B cell (primary cell): ENCODE measurements around the gene SHE. TPM values are rescaled to one million over a fixed set of nuclear protein-coding genes. Genes with fewer than 3 reads are reported as not detected.

ENCODE experiments used
- ATAC-seq: fragments of 200-7000 bp; cut with Tn5 transposase; one replicate; pipeline ENCODE4 v1.10.0; 2021; ENCODE audit warnings: low read depth, mild to moderate bottlenecking, moderate number of reproducible peaks, moderate library complexity
- CTCF ChIA-PET: fragments of 350-600 bp; sonication (Branson Sonifier 250); formaldehyde crosslinking; loops from one replicate; lab custom pipeline; 2021; ENCODE audit warnings: antibody characterized with exemption, inconsistent platforms; lab: Charles Lee
- POLR2A ChIA-PET: fragments of 350-600 bp; sonication (Branson Sonifier 250); formaldehyde crosslinking; loops from one replicate; lab custom pipeline; 2021; ENCODE audit warnings: antibody characterized with exemption; lab: Charles Lee
- DNase-seq: peaks from one replicate; pipeline ENCODE4 v3.0.0; 2013
- H2AFZ ChIP-seq: 2 replicates; pipeline ENCODE4 v1.6.1; 2012; ENCODE audit warnings: mild to moderate bottlenecking, low read depth, low read length; ENCODE audit not compliant: insufficient read depth, poor library complexity, severe bottlenecking
- H3K27ac ChIP-seq, 2 donors: 1 replicate in 1 of 2; 2 replicates in 1 of 2; pipeline ENCODE4 v1.5.1; 2012 to 2013; ENCODE audit warnings: low read length in 2 of 2, mild to moderate bottlenecking in 2 of 2, moderate library complexity in 1 of 2
- H3K27me3 ChIP-seq, 4 experiments: fragments of 200-600 bp in 1 of 4; sonication (generic) in 1 of 4; replicated peaks in 1 of 4; 1 replicate in 2 of 4; 2 replicates in 2 of 4; pipeline versions ENCODE4 v1.6.1 to v1.7.0; 2013 to 2016; ENCODE audit warnings: low read length in 3 of 4, mild to moderate bottlenecking in 2 of 4, mixed read lengths in 1 of 4, moderate library complexity in 1 of 4; ENCODE audit not compliant: insufficient read depth in 4 of 4, control insufficient read depth in 3 of 4; ENCODE audit errors: control extremely low read depth in 1 of 4
- H3K36me3 ChIP-seq, 2 experiments: replicated peaks in 1 of 2; 1 replicate in 1 of 2; 2 replicates in 1 of 2; pipeline versions ENCODE4 v1.6.1 to v1.7.1; 2013; ENCODE audit warnings: low read length in 1 of 2; ENCODE audit not compliant: insufficient read depth in 2 of 2, control insufficient read depth in 1 of 2; ENCODE audit errors: control extremely low read depth in 1 of 2, extremely low read depth in 1 of 2
- H3K4me1 ChIP-seq, 2 donors: fragments of 200-600 bp in 1 of 2; sonication (generic) in 1 of 2; 1 replicate in 1 of 2; 2 replicates in 1 of 2; pipeline versions ENCODE4 v1.5.1 to v1.6.1; 2013 to 2017; ENCODE audit warnings: low read length in 2 of 2; ENCODE audit not compliant: control insufficient read depth in 2 of 2, insufficient read depth in 2 of 2
- H3K4me2 ChIP-seq: replicated peaks from 2 replicates; pipeline ENCODE3; 2012; ENCODE audit warnings: mild to moderate bottlenecking, low read depth, low read length; ENCODE audit not compliant: poor library complexity, severe bottlenecking
- H3K4me3 ChIP-seq, 5 experiments: fragments of 200-600 bp in 1 of 5; sonication (generic) in 1 of 5; 1 replicate in 3 of 5; 2 replicates in 2 of 5; pipeline versions ENCODE4 v1.5.1 to v1.7.0; 2011 to 2016; ENCODE audit warnings: low read length in 4 of 5, mild to moderate bottlenecking in 4 of 5, low read depth in 2 of 5, control low read depth in 1 of 5, moderate library complexity in 1 of 5; ENCODE audit not compliant: insufficient read depth in 1 of 5; ENCODE audit errors: control extremely low read depth in 1 of 5, extremely low read depth in 1 of 5
- H3K79me2 ChIP-seq: fragments of 200-600 bp; sonication (generic); one replicate; pipeline ENCODE4 v1.6.0; 2016; ENCODE audit warnings: low read length; ENCODE audit not compliant: control insufficient read depth, insufficient read depth
- H3K9ac ChIP-seq: fragments of 200-600 bp; sonication (generic); 2 replicates; pipeline ENCODE4 v1.6.1; 2017; ENCODE audit warnings: mild to moderate bottlenecking, low read length, moderate library complexity
- H3K9me3 ChIP-seq, 3 donors: one replicate each; pipeline versions ENCODE4 v1.6.1 to v1.7.1; 2013; ENCODE audit warnings: low read length in 2 of 3; ENCODE audit not compliant: control insufficient read depth in 2 of 3, insufficient read depth in 1 of 3; ENCODE audit errors: control extremely low read depth in 1 of 3
- H4K20me1 ChIP-seq: 2 replicates; pipeline ENCODE4 v1.6.0; 2012; ENCODE audit warnings: mild to moderate bottlenecking, low read length; ENCODE audit not compliant: insufficient read depth, control insufficient read depth, poor library complexity, severe bottlenecking
- H3K27ac Mint-ChIP-seq: one replicate; pipeline ENCODE4 v1.8.0; 2021; ENCODE audit warnings: mixed read lengths
- H3K27me3 Mint-ChIP-seq: one replicate; pipeline ENCODE4 v1.8.0; 2021; ENCODE audit warnings: mixed read lengths
- H3K4me1 Mint-ChIP-seq: one replicate; pipeline ENCODE4 v1.8.0; 2021; ENCODE audit warnings: mixed read lengths
- H3K4me3 Mint-ChIP-seq: one replicate; pipeline ENCODE4 v1.8.0; 2021; ENCODE audit warnings: mixed read lengths
- H3K9me3 Mint-ChIP-seq: one replicate; pipeline ENCODE4 v1.8.0; 2022; ENCODE audit warnings: mixed read lengths; ENCODE audit not compliant: insufficient read depth
- EZH2 ChIP-seq: IDR thresholded peaks from 2 replicates; pipeline ENCODE4 v1.6.1; 2012; ENCODE audit warnings: borderline replicate concordance, low read depth, mild to moderate bottlenecking, moderate library complexity, low read length; ENCODE audit not compliant: insufficient read depth, poor library complexity, severe bottlenecking
- WGBS: methylation state at CpG from one replicate; pipeline ENCODE4 v1.1.5; 2013; ENCODE audit warnings: missing lambda C conversion rate; ENCODE audit not compliant: insufficient coverage; 5-methylcytosine and 5-hydroxymethylcytosine counted together
- intact Hi-C: fragments of 100-400 bp; cut with micrococcal nuclease; formaldehyde crosslinking; loops from one replicate; pipeline ENCODE4 v1.10.0; 2022
- polyA plus RNA-seq: library from polyadenylated mRNA; depleted of rRNA; stranded (reverse); fragments of >200 nt; gene quantifications from 2 replicates; pipeline ENCODE4 v1.2.3, GENCODE V29; 2012
- total RNA-seq, 2 donors: library from RNA; stranded (reverse); fragments of 120-200 nt in 1 of 2; gene quantifications; 1 replicate in 1 of 2; 2 replicates in 1 of 2; pipeline versions ENCODE4 v1.2.3 to v1.2.4, GENCODE V29; 2013 to 2022
- TF ChIP-seq, protein P1 (sequence below): fragments of 200-600 bp; IDR thresholded peaks from one replicate; pipeline ENCODE4 v1.8.0; 2022; ENCODE audit warnings: antibody characterized with exemption, mild to moderate bottlenecking

SHE gene
- total and polyA plus RNA-seq, 2 donors (not counting 1 experiment from before 2014, with no cell fraction given) = 0.01 TPM; not detected in 1

DNA sequence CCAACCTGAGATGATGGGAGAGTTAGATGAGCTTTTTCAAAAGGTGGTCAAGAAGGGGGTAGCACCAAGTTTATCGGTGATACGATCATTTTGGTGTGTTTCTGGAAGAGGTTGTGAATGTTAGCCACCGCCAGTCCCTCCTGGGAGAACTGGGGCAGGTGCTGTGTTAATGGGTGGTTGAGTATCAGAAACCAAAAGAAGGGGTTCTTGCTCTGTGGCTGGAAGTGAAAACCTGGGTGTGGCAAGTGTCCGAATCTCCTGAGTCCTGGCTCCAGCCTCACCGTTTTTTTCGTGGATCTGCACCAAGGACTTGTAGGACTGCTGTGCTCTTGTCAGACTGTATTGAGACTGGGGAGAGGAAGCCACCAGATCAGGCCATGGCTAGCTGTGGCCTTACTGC lies 48.4 kb upstream of the SHE start:
- Histone ChIP-seq H3K27ac (no peak overlapping the region), H3K9ac (no peak overlapping the region), H3K4me1 (no peaks in the 10 kb centered on the region), H3K4me2 (no peak overlapping the region), H2AFZ (no peak overlapping the region), H3K79me2 (no peaks in the 10 kb centered on the region), H3K9me3 (peaks cover 0 to 3% (median 0%) of the 10 kb centered on the region in 3 donors), H3K36me3 (peaks cover 20 to 70% of the 10 kb centered on the region in 2 experiments), H3K27me3 (no peaks in the 10 kb centered on the region), H3K4me3 (no peak overlapping the region), H4K20me1 (peaks cover 44% of the 10 kb centered on the region)
- intact Hi-C loops = no loop called here
- peaks cover 9% of the 10 kb centered on the region for H3K4me1 Mint-ChIP-seq
- 78% methylated on average over 6 of the region's 6 CpGs for WGBS
- H3K9me3 Mint-ChIP-seq = no peaks in the 10 kb centered on the region
- no peak overlapping the region for H3K27ac Mint-ChIP-seq
- no peak overlapping the region for H3K4me3 Mint-ChIP-seq
- ChIA-PET CTCF (interaction anchor here (6.6 kb wide), 1 partner anchor 69 kb away, joined by 188 read pairs; no protein-coding TSS in a partner anchor), POLR2A (no interaction called here)
- H3K27me3 Mint-ChIP-seq = no peaks in the 10 kb centered on the region
- no peak for ATAC-seq
- TF ChIP-seq EZH2 = no peak
- TF ChIP-seq, protein P1, sequence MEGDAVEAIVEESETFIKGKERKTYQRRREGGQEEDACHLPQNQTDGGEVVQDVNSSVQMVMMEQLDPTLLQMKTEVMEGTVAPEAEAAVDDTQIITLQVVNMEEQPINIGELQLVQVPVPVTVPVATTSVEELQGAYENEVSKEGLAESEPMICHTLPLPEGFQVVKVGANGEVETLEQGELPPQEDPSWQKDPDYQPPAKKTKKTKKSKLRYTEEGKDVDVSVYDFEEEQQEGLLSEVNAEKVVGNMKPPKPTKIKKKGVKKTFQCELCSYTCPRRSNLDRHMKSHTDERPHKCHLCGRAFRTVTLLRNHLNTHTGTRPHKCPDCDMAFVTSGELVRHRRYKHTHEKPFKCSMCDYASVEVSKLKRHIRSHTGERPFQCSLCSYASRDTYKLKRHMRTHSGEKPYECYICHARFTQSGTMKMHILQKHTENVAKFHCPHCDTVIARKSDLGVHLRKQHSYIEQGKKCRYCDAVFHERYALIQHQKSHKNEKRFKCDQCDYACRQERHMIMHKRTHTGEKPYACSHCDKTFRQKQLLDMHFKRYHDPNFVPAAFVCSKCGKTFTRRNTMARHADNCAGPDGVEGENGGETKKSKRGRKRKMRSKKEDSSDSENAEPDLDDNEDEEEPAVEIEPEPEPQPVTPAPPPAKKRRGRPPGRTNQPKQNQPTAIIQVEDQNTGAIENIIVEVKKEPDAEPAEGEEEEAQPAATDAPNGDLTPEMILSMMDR = no peak
- DNase-seq = no peak

DNA sequence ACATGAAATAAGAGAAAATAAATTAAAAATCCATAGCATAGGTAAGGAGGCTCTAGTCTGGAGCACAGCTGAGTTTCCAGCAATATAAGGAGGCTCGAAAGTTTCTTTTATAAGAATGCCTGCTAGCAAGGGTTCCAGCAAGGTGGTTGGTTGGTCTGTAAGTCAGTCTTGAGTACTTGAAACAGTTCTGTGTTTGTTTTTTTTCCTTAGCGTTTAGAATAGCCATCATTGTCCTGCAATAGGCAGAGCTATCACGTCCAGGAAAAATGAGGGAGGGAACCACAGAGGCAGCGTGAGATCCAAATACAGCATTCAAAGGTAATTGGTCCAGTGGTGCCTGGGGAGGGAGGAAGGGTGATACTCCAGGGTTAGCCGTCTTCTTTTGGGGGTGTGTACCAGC lies 47.9 kb upstream of the SHE start:
- Histone ChIP-seq H3K9ac (no peak overlapping the region), H3K27ac (no peak overlapping the region), H3K79me2 (no peaks in the 10 kb centered on the region), H3K36me3 (peaks cover 20 to 64% of the 10 kb centered on the region in 2 experiments), H3K27me3 (no peaks in the 10 kb centered on the region), H4K20me1 (peaks cover 39% of the 10 kb centered on the region), H3K9me3 (peaks cover 0 to 3% (median 0%) of the 10 kb centered on the region in 3 donors), H3K4me3 (no peak overlapping the region), H3K4me2 (no peak overlapping the region), H3K4me1 (no peaks in the 10 kb centered on the region), H2AFZ (no peak overlapping the region)
- DNase-seq (no peak), ATAC-seq (no peak)
- ChIA-PET CTCF (interaction anchor here (6.6 kb wide), 1 partner anchor 68 kb away, joined by 188 read pairs; no protein-coding TSS in a partner anchor), POLR2A (no interaction called here)
- Mint-ChIP-seq H3K27ac (no peak overlapping the region), H3K27me3 (peaks cover 4% of the 10 kb centered on the region), H3K4me1 (peaks cover 7% of the 10 kb centered on the region), H3K4me3 (no peak overlapping the region), H3K9me3 (no peaks in the 10 kb centered on the region)
- intact Hi-C loops = no loop called here
- no peak for TF ChIP-seq EZH2
- TF ChIP-seq, protein P1 = no peak
- WGBS = 90% methylated on average over 4 of the region's 5 CpGs
